Choroid plexus epithelial cell (primary cell): Measurements from ENCODE around the gene WDR6.

Source experiments
- DNase-seq: peaks from one replicate; pipeline ENCODE4 v3.0.0-alpha.2; 2010; ENCODE audit warnings: low read depth
- H3K4me3 ChIP-seq: 2 replicates; pipeline ENCODE4 v1.5.1; 2011; ENCODE audit warnings: low read depth, mild to moderate bottlenecking, control low read depth, low read length, moderate library complexity
- CTCF ChIP-seq: conservative IDR thresholded peaks from 2 replicates; pipeline ENCODE4 v1.5.1; 2011; ENCODE audit warnings: low read depth, mild to moderate bottlenecking, control low read depth, inconsistent platforms, low read length, moderate library complexity

Gene WDR6

GRCh38 chr3:48991851-48992545 is 15.2 kb upstream of the WDR6 start:
- TF ChIP-seq CTCF, result no peak
- H3K4me3 ChIP-seq, result no peak overlapping the region
- DNase-seq, result no peak

DNA sequence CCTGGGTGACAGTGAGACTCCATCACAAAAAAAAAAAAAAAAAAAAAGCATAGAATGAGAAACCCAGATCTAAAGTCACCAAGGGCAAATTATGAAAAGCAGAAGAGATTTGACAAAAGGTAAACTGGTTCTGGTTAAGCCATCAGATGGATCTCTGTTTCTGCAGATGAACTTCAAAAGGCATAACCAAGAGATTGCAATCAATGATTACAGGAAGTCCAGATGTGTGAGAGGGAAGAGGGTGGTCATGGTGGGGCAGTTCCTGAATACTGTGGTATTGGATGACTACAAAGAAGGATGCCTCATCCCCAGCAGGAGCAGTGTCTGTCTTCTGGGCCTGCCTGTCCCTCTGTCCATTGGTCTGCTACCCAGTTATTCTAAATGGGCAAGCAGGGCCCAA is 13.4 kb upstream of the WDR6 start:
- H3K4me3 ChIP-seq, result no peak overlapping the region
- no peak for TF ChIP-seq CTCF
- DNase-seq, result no peak

DNA sequence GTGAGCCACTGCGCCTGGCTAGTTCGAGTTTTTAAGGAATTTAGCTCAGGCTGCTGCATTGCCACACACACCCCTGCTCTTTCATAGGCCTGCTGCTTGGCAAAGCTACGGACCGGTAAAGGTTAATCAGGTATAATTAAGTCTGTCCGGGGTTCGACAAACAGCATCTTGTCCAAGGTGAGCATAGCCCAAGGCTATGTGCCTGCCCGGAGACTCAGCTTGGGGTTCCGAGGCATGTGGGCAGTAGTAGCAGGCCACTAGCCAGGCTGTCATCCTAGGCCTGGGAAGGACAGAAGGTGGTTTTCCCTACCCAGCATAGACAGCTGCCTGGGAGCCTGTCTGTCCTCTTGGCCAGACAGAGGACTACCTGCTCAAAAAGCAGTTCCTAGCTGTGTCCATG is 10.6 kb upstream of the WDR6 start:
- no peak for DNase-seq
- H3K4me3 ChIP-seq, result no peak overlapping the region

GRCh38 chr3:48997102-48997635 is 10.0 kb upstream of the WDR6 start:
- no peak for TF ChIP-seq CTCF

More for the DNA sequence above, 10.6 kb upstream of the WDR6 start:
- no peak for TF ChIP-seq CTCF

GRCh38 chr3:48997714-48998637 is 9.2 kb upstream of the WDR6 start:
- H3K4me3 ChIP-seq, result no peak overlapping the region
- DNase-seq, result no peak
- no peak for TF ChIP-seq CTCF

More at GRCh38 chr3:48997102-48997635, 10.0 kb upstream of the WDR6 start:
- DNase-seq, result no peak
- no peak overlapping the region for H3K4me3 ChIP-seq

DNA sequence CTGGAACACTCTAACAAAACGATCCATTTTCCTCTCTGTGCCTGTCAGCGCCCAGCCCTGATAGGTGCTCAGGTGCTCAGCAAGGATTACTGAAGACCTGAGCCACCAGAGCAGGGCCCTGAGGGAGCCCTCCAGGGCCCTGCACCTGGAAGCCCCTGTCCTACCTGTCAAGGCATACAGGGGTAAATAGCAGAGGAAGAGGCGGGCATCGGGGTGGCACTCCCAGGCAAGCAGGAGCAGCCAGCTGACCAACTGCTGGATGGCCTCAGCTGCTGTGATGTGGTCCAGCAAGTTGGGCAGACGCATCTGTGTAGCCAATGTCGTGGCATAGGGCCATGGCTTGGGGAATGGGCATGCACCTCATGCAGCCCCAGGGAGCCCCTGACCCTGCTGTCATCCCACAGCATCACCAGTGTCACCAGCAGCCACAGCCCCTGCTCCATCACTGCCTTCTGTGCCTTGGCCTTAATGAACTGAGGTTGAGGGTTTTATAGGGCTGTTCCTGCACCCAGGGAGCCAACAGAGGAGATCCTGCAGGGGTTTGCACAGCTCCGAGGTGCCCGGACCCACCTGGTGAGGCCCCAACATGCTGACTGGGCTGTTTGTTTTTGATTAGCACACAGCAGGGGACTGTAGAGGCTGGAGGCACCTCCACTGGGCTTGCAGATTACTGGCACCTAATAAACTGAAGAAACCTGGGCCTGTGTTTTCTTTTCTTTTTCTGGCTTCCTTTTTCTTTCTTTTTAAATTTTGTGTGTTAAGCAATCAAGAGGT is 7.9 kb upstream of the WDR6 start:
- no peak for TF ChIP-seq CTCF

More for the DNA sequence above, 7.9 kb upstream of the WDR6 start:
- DNase-seq, result no peak
- H3K4me3 ChIP-seq, result no peak overlapping the region
